H1 (cell line): ENCODE measurements around the gene FAM3B. TPM values are rescaled to one million over a fixed set of nuclear protein-coding genes. Genes with fewer than 3 reads are reported as not detected.

Experiments
- CTCF ChIA-PET: fragments of 300-600 bp; sonication (Branson Sonifier 250); formaldehyde crosslinking; loops from one replicate; lab custom pipeline; 2021; ENCODE audit not compliant: partially characterized antibody; lab: Charles Lee
- POLR2A ChIA-PET: fragments of 300-600 bp; sonication (Branson Sonifier 250); formaldehyde crosslinking; loops from one replicate; lab custom pipeline; 2021; ENCODE audit warnings: inconsistent platforms; ENCODE audit not compliant: partially characterized antibody; lab: Charles Lee
- DNase-seq, 2 experiments: peaks; one replicate each; pipeline versions ENCODE4 v3.0.0 to v3.0.0-alpha.2; 2010 to 2022; ENCODE audit warnings: low spot score in 2 of 2, low read depth in 1 of 2, mixed read lengths in 1 of 2
- FAIRE-seq: peaks from 2 replicates; lab custom pipeline; 2011; peaks lifted over from hg19 to GRCh38; lab: Jason Lieb, UNC
- H2AFZ ChIP-seq: 2 replicates; pipeline ENCODE4 v1.8.1; 2012; ENCODE audit warnings: low read length, inconsistent platforms
- H2AK5ac ChIP-seq: 2 replicates; pipeline ENCODE4 v1.6.1; 2013; ENCODE audit warnings: low read depth, low read length
- H2BK120ac ChIP-seq: replicated peaks from 2 replicates; pipeline ENCODE3; 2013; ENCODE audit warnings: low read depth, low read length, inconsistent platforms
- H2BK12ac ChIP-seq: 2 replicates; pipeline ENCODE4 v1.6.1; 2013; ENCODE audit warnings: low read depth, low read length
- H2BK15ac ChIP-seq: 2 replicates; pipeline ENCODE4 v1.6.1; 2013; ENCODE audit warnings: low read length
- H2BK20ac ChIP-seq: 2 replicates; pipeline ENCODE4 v1.6.1; 2013; ENCODE audit warnings: low read length
- H2BK5ac ChIP-seq: 2 replicates; pipeline ENCODE4 v1.6.1; 2013; ENCODE audit warnings: low read depth, low read length
- H3K14ac ChIP-seq: 2 replicates; pipeline ENCODE4 v1.6.1; 2013; ENCODE audit warnings: inconsistent platforms; ENCODE audit not compliant: insufficient read length
- H3K18ac ChIP-seq: 2 replicates; pipeline ENCODE4 v1.6.1; 2013; ENCODE audit warnings: low read length; ENCODE audit errors: extremely low read depth
- H3K23ac ChIP-seq: 2 replicates; pipeline ENCODE4 v1.6.1; 2013; ENCODE audit warnings: inconsistent platforms; ENCODE audit not compliant: insufficient read length
- H3K23me2 ChIP-seq: 2 replicates; pipeline ENCODE4 v1.6.1; 2013; ENCODE audit warnings: low read depth, low read length
- H3K27ac ChIP-seq: 2 replicates; pipeline ENCODE4 v1.6.1; 2011; ENCODE audit warnings: low read depth, low read length, inconsistent platforms
- H3K27me3 ChIP-seq, 4 experiments: replicated peaks in 1 of 4; 1 replicate in 1 of 4; 2 replicates in 3 of 4; pipeline versions ENCODE4 v1.6.1 to v1.8.1; 2011 to 2013; ENCODE audit warnings: low read length in 3 of 4, mild to moderate bottlenecking in 3 of 4, inconsistent platforms in 2 of 4, mixed read lengths in 2 of 4, moderate library complexity in 1 of 4; ENCODE audit not compliant: control insufficient read depth in 3 of 4, insufficient read depth in 3 of 4; ENCODE audit errors: extremely low read depth in 1 of 4
- H3K36me3 ChIP-seq, 4 experiments: 2 replicates each; pipeline versions ENCODE4 v1.6.1 to v1.8.1; 2011 to 2013; ENCODE audit warnings: mild to moderate bottlenecking in 4 of 4, low read length in 3 of 4, moderate library complexity in 2 of 4, control low read depth in 1 of 4, inconsistent platforms in 1 of 4; ENCODE audit not compliant: insufficient read depth in 4 of 4, control insufficient read depth in 2 of 4
- H3K4ac ChIP-seq: replicated peaks from 2 replicates; pipeline ENCODE3; 2013; ENCODE audit warnings: low read length, low read depth, mixed read lengths, inconsistent platforms; ENCODE audit not compliant: insufficient read length
- H3K4me1 ChIP-seq, 4 experiments: replicated peaks in 1 of 4; 1 replicate in 1 of 4; 2 replicates in 3 of 4; pipeline versions ENCODE4 v1.6.1 to v1.8.1; 2011 to 2013; ENCODE audit warnings: low read length in 3 of 4, inconsistent platforms in 2 of 4, mixed read lengths in 1 of 4; ENCODE audit not compliant: insufficient read depth in 4 of 4, control insufficient read depth in 3 of 4
- H3K4me2 ChIP-seq, 2 experiments: 2 replicates each; pipeline versions ENCODE4 v1.6.1 to v1.8.1; 2011 to 2013; ENCODE audit warnings: low read depth in 2 of 2, low read length in 2 of 2, control low read depth in 1 of 2, inconsistent platforms in 1 of 2, mild to moderate bottlenecking in 1 of 2; ENCODE audit not compliant: insufficient read depth in 1 of 2
- H3K4me3 ChIP-seq, 4 experiments: fragments of 200-600, 300-600 bp in 1 of 4; sonication (generic), shearing (Covaris generic), sonication (Bioruptor Twin) in 1 of 4; 2 replicates each; pipeline versions ENCODE4 v1.5.1 to v1.8.1; 2011 to 2016; ENCODE audit warnings: low read length in 4 of 4, low read depth in 3 of 4, control low read depth in 2 of 4, inconsistent platforms in 2 of 4, mild to moderate bottlenecking in 2 of 4, mixed read lengths in 1 of 4, moderate library complexity in 1 of 4; ENCODE audit not compliant: insufficient read depth in 2 of 4; ENCODE audit errors: extremely low read depth in 1 of 4
- H3K56ac ChIP-seq: replicated peaks from 2 replicates; pipeline ENCODE3; 2013; ENCODE audit warnings: low read depth, mild to moderate bottlenecking, mixed read lengths, low read length, inconsistent platforms; ENCODE audit not compliant: insufficient read length
- H3K79me1 ChIP-seq: 2 replicates; pipeline ENCODE4 v1.6.1; 2013; ENCODE audit warnings: low read depth, low read length, control low read depth
- H3K79me2 ChIP-seq, 2 experiments: 2 replicates each; pipeline versions ENCODE4 v1.6.1 to v1.8.1; 2012 to 2013; ENCODE audit warnings: low read length in 2 of 2, mild to moderate bottlenecking in 2 of 2, inconsistent platforms in 1 of 2; ENCODE audit not compliant: insufficient read depth in 2 of 2, control insufficient read depth in 1 of 2
- H3K9ac ChIP-seq, 4 experiments: replicated peaks in 1 of 4; 1 replicate in 1 of 4; 2 replicates in 3 of 4; pipeline versions ENCODE4 v1.6.1 to v1.8.1; 2011 to 2013; ENCODE audit warnings: low read depth in 3 of 4, low read length in 3 of 4, control low read depth in 2 of 4, mild to moderate bottlenecking in 2 of 4, moderate library complexity in 2 of 4, inconsistent platforms in 1 of 4; ENCODE audit errors: extremely low read depth in 1 of 4
- H3K9me3 ChIP-seq, 2 experiments: 2 replicates each; pipeline versions ENCODE4 v1.6.1 to v1.8.1; 2012 to 2013; ENCODE audit warnings: mild to moderate bottlenecking in 2 of 2, moderate library complexity in 2 of 2, control low read depth in 1 of 2, inconsistent platforms in 1 of 2, low read depth in 1 of 2, low read length in 1 of 2, mixed read lengths in 1 of 2; ENCODE audit not compliant: insufficient read depth in 2 of 2
- H4K20me1 ChIP-seq, 2 experiments: replicated peaks in 1 of 2; 2 replicates each; pipeline versions ENCODE3 to v1.8.1; 2011 to 2013; ENCODE audit warnings: inconsistent platforms in 2 of 2, low read length in 2 of 2, mild to moderate bottlenecking in 1 of 2; ENCODE audit not compliant: insufficient read depth in 2 of 2, control insufficient read depth in 1 of 2
- H4K5ac ChIP-seq: 2 replicates; pipeline ENCODE4 v1.6.1; 2013; ENCODE audit warnings: low read length, low read depth, mixed read lengths, inconsistent platforms; ENCODE audit not compliant: insufficient read length
- H4K8ac ChIP-seq: 2 replicates; pipeline ENCODE4 v1.8.0; 2013; ENCODE audit warnings: mild to moderate bottlenecking, moderate library complexity, low read length, inconsistent platforms; ENCODE audit not compliant: insufficient read depth; ENCODE audit errors: extremely low read depth
- H4K91ac ChIP-seq: replicated peaks from 2 replicates; pipeline ENCODE3; 2013; ENCODE audit warnings: low read length, mixed read lengths, inconsistent platforms; ENCODE audit not compliant: insufficient read length
- ATF3 ChIP-seq: IDR thresholded peaks from 2 replicates; pipeline ENCODE4 v1.6.1; 2011; ENCODE audit warnings: low read depth, mild to moderate bottlenecking, low read length; ENCODE audit not compliant: insufficient read depth
- CBX8 ChIP-seq: fragments of 300-800, 300-1000 bp; sonication (generic); IDR thresholded peaks from 2 replicates; pipeline ENCODE4 v1.7.1; 2016; ENCODE audit warnings: low read depth, low read length, borderline replicate concordance
- E2F6 ChIP-seq: IDR thresholded peaks from 2 replicates; pipeline ENCODE4 v1.6.1; 2012; ENCODE audit warnings: inconsistent platforms
- EZH2 ChIP-seq: fragments of 200-600 bp; sonication (generic); IDR thresholded peaks from 2 replicates; pipeline ENCODE4 v1.7.1; 2012; ENCODE audit warnings: low read depth, mild to moderate bottlenecking, moderate library complexity, low read length, inconsistent platforms; ENCODE audit not compliant: severe bottlenecking
- PHF8 ChIP-seq: fragments of 200-600 bp; sonication (generic); conservative IDR thresholded peaks from 2 replicates; pipeline ENCODE4 v1.7.1; 2012; ENCODE audit warnings: low read depth, mild to moderate bottlenecking, inconsistent platforms, low read length, moderate library complexity
- TEAD4 ChIP-seq: IDR thresholded peaks from 2 replicates; pipeline ENCODE4 v1.6.1; 2012; ENCODE audit warnings: low read depth, low read length, inconsistent platforms, mixed read lengths
- USF2 ChIP-seq: IDR thresholded peaks from 2 replicates; pipeline ENCODE4 v1.6.1; 2011; ENCODE audit warnings: low read length, improper control_type of control experiment
- YY1 ChIP-seq: IDR thresholded peaks from 2 replicates; pipeline ENCODE4 v1.6.1; 2011; ENCODE audit warnings: low read depth, mild to moderate bottlenecking, low read length
- WGBS, 2 experiments: shearing (Covaris generic) in 1 of 2; methylation state at CpG; one replicate each; pipeline versions ENCODE4 v1.1.6 to v1.1.7; 2013 to 2015; ENCODE audit warnings: low lambda C conversion rate in 2 of 2, mixed read lengths in 2 of 2, inconsistent platforms in 1 of 2, low coverage in 1 of 2, missing lambda C conversion rate in 1 of 2; ENCODE audit not compliant: insufficient replicate concordance in 2 of 2, insufficient coverage in 1 of 2, insufficient read length in 1 of 2; ENCODE audit errors: extremely low coverage in 1 of 2, missing lambda C conversion rate in 1 of 2; 5-methylcytosine and 5-hydroxymethylcytosine counted together
- polyA plus RNA-seq, 7 experiments: library from polyadenylated mRNA; depleted of rRNA in 3 of 7; stranded (reverse) in 5 of 7; unstranded in 2 of 7; fragments of >200 nt in 5 of 7; fragments of 200-250 nt in 2 of 7; gene quantifications; 1 replicate in 5 of 7; 2 replicates in 1 of 7; 4 replicates in 1 of 7; pipeline versions ENCODE4 v1.2.1 to v1.2.3, GENCODE V29; 2011 to 2013; ENCODE audit warnings: missing spikeins in 2 of 7, mixed read lengths in 2 of 7
- total RNA-seq: library from RNA; stranded (reverse); fragmentation: NEBNext Ultra II Directional; extraction: Animal tissue kit (Norgen Biotek cat#: 25700); gene quantifications from 2 replicates; pipeline ENCODE4 v1.2.1, GENCODE V29; 2021

FAM3B gene
- total and polyA plus RNA-seq, 2 of the 8 experiments (the other 6 are each of a cell fraction or from before 2014, with no cell fraction given) = 2.0 TPM

- Histone ChIP-seq H2AK5ac (no peak overlapping the region), H3K4me1 (no peaks in the 10 kb centered on the region), H4K5ac (no peak overlapping the region), H2BK120ac (no peak overlapping the region), H3K4me3 (no peak overlapping the region), H3K27me3 (no peaks in the 10 kb centered on the region), H3K18ac (no peak overlapping the region), H3K23ac (no peak overlapping the region), H2AFZ (no peak overlapping the region), H2BK20ac (no peak overlapping the region), H3K9me3 (no peaks in the 10 kb centered on the region), H3K56ac (no peak overlapping the region), H2BK12ac (no peak overlapping the region), H4K91ac (no peak overlapping the region), H3K4me2 (no peak overlapping the region), H3K14ac (no peak overlapping the region), H3K79me2 (no peaks in the 10 kb centered on the region), H3K79me1 (no peaks in the 10 kb centered on the region), H2BK15ac (no peak overlapping the region), H4K20me1 (no peaks in the 10 kb centered on the region), H3K9ac (no peak overlapping the region), H3K36me3 (no peaks in the 10 kb centered on the region), H3K4ac (no peak overlapping the region), H3K23me2 (no peaks in the 10 kb centered on the region), H4K8ac (no peak overlapping the region), H2BK5ac (no peak overlapping the region), H3K27ac (no peak overlapping the region)
- FAIRE-seq = no peak
- CTCF ChIA-PET = interaction anchor here (0.6 to 2.3 kb wide), 6 partner anchors 10 to 233 kb away, joined by 3 to 13 read pairs (median 4); no protein-coding TSS in a partner anchor
- POLR2A ChIA-PET = no interaction called here
- DNase-seq = no peak
- WGBS, 2 experiments = 93% methylated on average over 10 of the region's 10 CpGs; no CpG with 5 or more reads in 1 of the 2 experiments
- no peak for TF ChIP-seq ATF3
- no peak for TF ChIP-seq PHF8
- TF ChIP-seq EZH2 = no peak
- TF ChIP-seq YY1 = no peak
- no peak for TF ChIP-seq E2F6
- TF ChIP-seq TEAD4 = no peak
- TF ChIP-seq CBX8 = no peak
- no peak for TF ChIP-seq USF2
Measured at GRCh38 chr21:41402796-41403195, 86.2 kb downstream of the FAM3B start.
